ENCODE measurements around the gene EVC.

Gene EVC

GRCh38 chr4:5735463-5735862, 24.5 kb downstream of the EVC start:
- no peak overlapping the region for H3K4me3 ChIP-seq (ENCODE audit: low read depth in 1 of 2, low read length in 2 of 2)
- no peak overlapping the region for H3K27ac ChIP-seq (ENCODE audit: low read length)
- H3K4me2 ChIP-seq (ENCODE audit: insufficient read depth, low read length): no peak overlapping the region
- no peaks in the 10 kb centered on the region for H4K20me1 ChIP-seq (ENCODE audit: insufficient read depth, low read length)
- ATAC-seq (ENCODE audit: insufficient read depth, low read depth) (no peak), DNase-seq (no peak)
- H3K79me2 ChIP-seq (ENCODE audit: insufficient read depth, low read length): no peaks in the 10 kb centered on the region
- TF ChIP-seq CTCF (IDR thresholded peaks at IDR 0.05; ENCODE audit: borderline replicate concordance, extremely low read depth, low read length, poor library complexity, severe bottlenecking) (no peak), EZH2 (IDR thresholded peaks at IDR 0.05; ENCODE audit: borderline replicate concordance, low read depth, low read length, severe bottlenecking) (no peak)
- H2AFZ ChIP-seq (ENCODE audit: low read depth, low read length): no peak overlapping the region
- no peaks in the 10 kb centered on the region for H3K4me1 ChIP-seq (ENCODE audit: insufficient read depth, low read length)
- H3K27me3 ChIP-seq (ENCODE audit: insufficient read depth, low read length, poor library complexity): no peaks in the 10 kb centered on the region
- no peaks in the 10 kb centered on the region for H3K36me3 ChIP-seq (ENCODE audit: insufficient read depth, low read length)
- H3K9ac ChIP-seq (ENCODE audit: low read depth, low read length): no peak overlapping the region
- H3K9me3 ChIP-seq (ENCODE audit: insufficient read depth, low read length, severe bottlenecking): no peaks in the 10 kb centered on the region

- H4K20me1 ChIP-seq (ENCODE audit: insufficient read depth, low read length): no peaks in the 10 kb centered on the region
- H3K27ac ChIP-seq (ENCODE audit: low read length): no peak overlapping the region
- no peak overlapping the region for H3K9ac ChIP-seq (ENCODE audit: low read depth, low read length)
- no peaks in the 10 kb centered on the region for H3K36me3 ChIP-seq (ENCODE audit: insufficient read depth, low read length)
- DNase-seq: no peak
- H3K9me3 ChIP-seq (ENCODE audit: insufficient read depth, low read length, severe bottlenecking): no peaks in the 10 kb centered on the region
- no peak for TF ChIP-seq CTCF (IDR thresholded peaks at IDR 0.05; ENCODE audit: borderline replicate concordance, extremely low read depth, low read length, poor library complexity, severe bottlenecking)
- TF ChIP-seq EZH2 (IDR thresholded peaks at IDR 0.05; ENCODE audit: borderline replicate concordance, low read depth, low read length, severe bottlenecking): no peak
- no peak overlapping the region for H3K4me3 ChIP-seq (ENCODE audit: low read depth in 1 of 2, low read length in 2 of 2)
- ATAC-seq (ENCODE audit: insufficient read depth, low read depth): no peak
- no peaks in the 10 kb centered on the region for H3K27me3 ChIP-seq (ENCODE audit: insufficient read depth, low read length, poor library complexity)
- no peaks in the 10 kb centered on the region for H3K79me2 ChIP-seq (ENCODE audit: insufficient read depth, low read length)
- H3K4me2 ChIP-seq (ENCODE audit: insufficient read depth, low read length): no peak overlapping the region
- no peaks in the 10 kb centered on the region for H3K4me1 ChIP-seq (ENCODE audit: insufficient read depth, low read length)
- no peak overlapping the region for H2AFZ ChIP-seq (ENCODE audit: low read depth, low read length)
Measured at GRCh38 chr4:5738061-5738460, 27.1 kb downstream of the EVC start.

- no peak for DNase-seq
- H4K20me1 ChIP-seq (ENCODE audit: insufficient read depth, low read length): no peaks in the 10 kb centered on the region
- H3K27me3 ChIP-seq (ENCODE audit: insufficient read depth, low read length, poor library complexity): peaks cover 4% of the 10 kb centered on the region
- no peaks in the 10 kb centered on the region for H3K9me3 ChIP-seq (ENCODE audit: insufficient read depth, low read length, severe bottlenecking)
- H3K79me2 ChIP-seq (ENCODE audit: insufficient read depth, low read length): no peaks in the 10 kb centered on the region
- no peak overlapping the region for H3K27ac ChIP-seq (ENCODE audit: low read length)
- TF ChIP-seq EZH2 (IDR thresholded peaks at IDR 0.05; ENCODE audit: borderline replicate concordance, low read depth, low read length, severe bottlenecking): no peak
- TF ChIP-seq CTCF (IDR thresholded peaks at IDR 0.05; ENCODE audit: borderline replicate concordance, extremely low read depth, low read length, poor library complexity, severe bottlenecking): no peak
- H3K9ac ChIP-seq (ENCODE audit: low read depth, low read length): no peak overlapping the region
- no peaks in the 10 kb centered on the region for H3K4me1 ChIP-seq (ENCODE audit: insufficient read depth, low read length)
- H3K4me2 ChIP-seq (ENCODE audit: insufficient read depth, low read length): no peak overlapping the region
- no peaks in the 10 kb centered on the region for H3K36me3 ChIP-seq (ENCODE audit: insufficient read depth, low read length)
- H2AFZ ChIP-seq (ENCODE audit: low read depth, low read length): no peak overlapping the region
- H3K4me3 ChIP-seq (ENCODE audit: low read depth in 1 of 2, low read length in 2 of 2): no peak overlapping the region
- ATAC-seq (ENCODE audit: insufficient read depth, low read depth): no peak
Measured at GRCh38 chr4:5742388-5742787, 31.4 kb downstream of the EVC start.

GRCh38 chr4:5742968-5743367, 32.0 kb downstream of the EVC start:
- Histone ChIP-seq H3K36me3 (ENCODE audit: insufficient read depth, low read length) (no peaks in the 10 kb centered on the region), H3K9ac (ENCODE audit: low read depth, low read length) (no peak overlapping the region)
- TF ChIP-seq CTCF (IDR thresholded peaks at IDR 0.05; ENCODE audit: borderline replicate concordance, extremely low read depth, low read length, poor library complexity, severe bottlenecking): no peak
- TF ChIP-seq EZH2 (IDR thresholded peaks at IDR 0.05; ENCODE audit: borderline replicate concordance, low read depth, low read length, severe bottlenecking): no peak

More at GRCh38 chr4:5742968-5743367, 32.0 kb downstream of the EVC start:
- H3K79me2 ChIP-seq (ENCODE audit: insufficient read depth, low read length): no peaks in the 10 kb centered on the region
- peaks cover 4% of the 10 kb centered on the region for H3K27me3 ChIP-seq (ENCODE audit: insufficient read depth, low read length, poor library complexity)
- H3K4me1 ChIP-seq (ENCODE audit: insufficient read depth, low read length): no peaks in the 10 kb centered on the region
- DNase-seq: no peak
- H3K4me3 ChIP-seq (ENCODE audit: low read depth in 1 of 2, low read length in 2 of 2): no peak overlapping the region
- no peak for ATAC-seq (ENCODE audit: insufficient read depth, low read depth)
- no peaks in the 10 kb centered on the region for H3K9me3 ChIP-seq (ENCODE audit: insufficient read depth, low read length, severe bottlenecking)
- no peak overlapping the region for H3K4me2 ChIP-seq (ENCODE audit: insufficient read depth, low read length)
- H3K27ac ChIP-seq (ENCODE audit: low read length): no peak overlapping the region
- no peaks in the 10 kb centered on the region for H4K20me1 ChIP-seq (ENCODE audit: insufficient read depth, low read length)
- H2AFZ ChIP-seq (ENCODE audit: low read depth, low read length): no peak overlapping the region
